GM04503 (cell line): ENCODE results near the gene NT5DC1.

ENCODE experiments used
- DNase-seq: peaks from one replicate; pipeline ENCODE4 v3.0.0-alpha.2; 2012; ENCODE audit warnings: low read depth

The NT5DC1 gene

GRCh38 chr6:116246089-116246488 is 145.4 kb downstream of the NT5DC1 start:
- no peak for DNase-seq

GRCh38 chr6:116247285-116247684 is 146.6 kb downstream of the NT5DC1 start:
- no peak for DNase-seq

GRCh38 chr6:116248577-116248976 is 147.9 kb downstream of the NT5DC1 start:
- no peak for DNase-seq

GRCh38 chr6:116251568-116252384 is 151.1 kb downstream of the NT5DC1 start:
- peak; percentile 81 for DNase-seq

GRCh38 chr6:116253188-116253504 is 152.5 kb downstream of the NT5DC1 start:
- DNase-seq: no peak

GRCh38 chr6:116253505-116254296 is 153.0 kb downstream of the NT5DC1 start, which contains the start of gene TSPYL4:
Gene TSPYL4 (minus strand): TSS chr6:116254075. CDS start chr6:116254008, 67 bp downstream.
- peak; percentile 74 for DNase-seq

GRCh38 chr6:116254297-116255056 is 153.8 kb downstream of the NT5DC1 start:
- no peak for DNase-seq

GRCh38 chr6:116255246-116255800 is 154.7 kb downstream of the NT5DC1 start:
- no peak for DNase-seq

GRCh38 chr6:116256694-116257093 is 156.0 kb downstream of the NT5DC1 start:
- no peak for DNase-seq

- DNase-seq: no peak
Observed at GRCh38 chr6:116258520-116258919, 157.9 kb downstream of the NT5DC1 start.

- DNase-seq: no peak
Observed at GRCh38 chr6:116263353-116263752, 162.7 kb downstream of the NT5DC1 start.

GRCh38 chr6:116265041-116265829 is 164.6 kb downstream of the NT5DC1 start:
- DNase-seq: no peak

GRCh38 chr6:116266803-116267202 is 166.2 kb downstream of the NT5DC1 start:
- no peak for DNase-seq

GRCh38 chr6:116267836-116268588 is 167.4 kb downstream of the NT5DC1 start:
- no peak for DNase-seq

GRCh38 chr6:116268589-116269293 is 168.1 kb downstream of the NT5DC1 start:
- no peak for DNase-seq

GRCh38 chr6:116271149-116271708 is 170.6 kb downstream of the NT5DC1 start:
- no peak for DNase-seq

- no peak for DNase-seq
Observed at GRCh38 chr6:116277124-116277523, 176.5 kb downstream of the NT5DC1 start.

- no peak for DNase-seq
Observed at GRCh38 chr6:116278481-116278829, 177.8 kb downstream of the NT5DC1 start.

- DNase-seq: no peak
Observed at GRCh38 chr6:116278854-116279231, 178.2 kb downstream of the NT5DC1 start.
